ENCODE data around the gene GPR183.

The GPR183 gene

DNA sequence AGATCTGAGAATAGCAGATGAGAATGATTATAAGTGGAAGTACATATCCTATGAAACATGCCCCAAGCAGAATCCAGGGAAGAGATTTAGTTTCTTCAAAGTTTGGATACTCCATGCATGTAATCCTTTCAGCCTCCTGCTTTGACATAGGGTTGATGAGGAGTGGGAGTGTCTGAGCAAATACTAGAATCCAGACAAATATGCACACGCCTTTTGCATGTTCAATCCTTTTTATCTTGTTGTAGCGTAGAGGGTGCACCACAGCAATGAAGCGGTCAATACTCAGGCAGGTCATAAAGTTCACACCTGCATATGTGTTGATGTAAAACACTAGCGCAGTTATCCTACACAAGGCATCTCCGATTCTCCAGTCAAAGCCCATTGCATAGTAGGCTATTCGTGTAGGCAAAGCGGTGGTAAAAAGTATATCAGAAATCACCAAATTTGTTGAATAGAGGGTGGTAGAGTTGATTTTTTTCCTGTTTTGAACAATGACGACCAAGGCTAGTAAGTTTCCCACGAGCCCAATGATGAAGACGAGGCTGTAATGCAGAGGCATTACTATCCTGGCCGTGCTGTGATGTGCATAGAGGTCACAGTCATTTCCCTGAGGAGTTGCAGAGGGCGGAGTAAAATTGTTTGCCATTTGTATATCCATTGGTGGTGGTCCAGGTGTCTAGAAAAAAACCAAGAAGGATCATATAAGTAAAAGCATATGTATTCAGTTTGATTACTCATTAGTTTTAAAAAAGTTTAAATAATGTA is 11.5 kb downstream of the GPR183 start:
- DNase-seq (ENCODE audit: low read depth in 2 of 2): no peak

DNA sequence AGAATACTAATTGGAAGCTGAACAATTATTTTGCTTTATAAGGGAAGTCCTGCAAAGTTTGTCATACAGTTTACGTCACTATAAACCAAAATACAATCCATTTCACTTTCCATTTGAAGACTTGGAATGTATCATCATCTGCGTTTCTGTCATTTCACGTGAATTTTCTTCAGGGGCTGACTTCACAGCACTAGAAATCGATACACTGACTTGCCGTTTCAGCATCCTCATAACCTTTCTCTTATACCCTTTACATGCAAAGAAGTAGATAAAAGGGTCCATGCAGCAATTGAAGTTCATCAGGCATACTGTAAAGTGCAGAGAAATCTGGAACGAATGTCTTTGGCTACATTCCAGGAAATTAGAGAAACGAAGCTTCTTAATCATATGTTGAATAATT is 12.2 kb downstream of the GPR183 start:
- DNase-seq (ENCODE audit: low read depth in 2 of 2): no peak

- DNase-seq (ENCODE audit: low read depth in 2 of 2): no peak
These were observed 13.0 kb downstream of the GPR183 start for GRCh38 chr13:99294198-99294597.

DNA sequence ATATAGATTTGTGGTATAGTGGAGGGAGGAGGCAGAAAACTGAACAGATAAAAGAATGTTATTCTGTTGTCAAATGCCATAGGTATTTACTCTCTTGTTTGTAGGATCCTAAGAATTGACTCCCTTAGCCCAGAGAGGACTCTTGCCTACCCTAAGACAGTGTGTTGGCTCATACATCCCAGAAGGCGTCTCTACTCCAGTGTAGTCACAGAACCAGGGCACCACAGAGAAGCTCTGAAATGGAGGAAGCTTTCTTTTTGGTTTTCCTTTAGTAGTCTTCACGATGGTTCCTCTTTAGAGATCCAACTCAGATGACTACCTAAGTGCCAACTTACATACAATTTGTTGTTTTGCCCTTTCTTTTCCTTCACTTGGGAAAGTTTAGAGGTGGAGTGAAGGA is 14.0 kb downstream of the GPR183 start:
- DNase-seq (ENCODE audit: low read depth in 2 of 2): no peak

- no peak for DNase-seq (ENCODE audit: low read depth in 2 of 2)
These were observed 16.3 kb downstream of the GPR183 start for GRCh38 chr13:99290894-99291293.

GRCh38 chr13:99289674-99290337 is 17.4 kb downstream of the GPR183 start:
- no peak for DNase-seq (ENCODE audit: low read depth in 2 of 2)

- DNase-seq (ENCODE audit: low read depth in 2 of 2): no peak
These were observed 17.9 kb downstream of the GPR183 start for GRCh38 chr13:99289271-99289670.

DNA sequence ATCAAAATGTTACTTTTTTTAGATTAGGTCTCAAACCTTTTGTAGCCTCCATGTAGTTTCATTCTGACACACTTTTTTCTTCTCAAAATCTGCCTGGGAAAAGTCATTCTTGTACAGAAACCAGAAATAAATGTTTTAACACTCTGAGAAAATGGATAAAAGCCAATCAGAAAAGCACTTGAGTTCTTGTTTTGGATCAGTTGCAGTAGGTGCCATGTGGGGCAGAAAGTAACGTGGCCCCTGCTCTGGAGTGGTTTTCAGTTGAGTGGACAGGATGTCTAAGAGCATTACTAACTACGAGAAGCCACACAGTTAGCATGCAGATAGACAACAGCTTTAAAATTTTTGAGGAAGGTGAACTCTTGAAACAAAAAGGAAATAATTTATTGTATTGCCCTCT is 19.1 kb downstream of the GPR183 start:
- peak in 1 of 2 experiments; percentile 54 for DNase-seq (ENCODE audit: low read depth in 2 of 2)

GRCh38 chr13:99287551-99287950 is 19.6 kb downstream of the GPR183 start:
- DNase-seq (ENCODE audit: low read depth in 2 of 2): no peak

DNA sequence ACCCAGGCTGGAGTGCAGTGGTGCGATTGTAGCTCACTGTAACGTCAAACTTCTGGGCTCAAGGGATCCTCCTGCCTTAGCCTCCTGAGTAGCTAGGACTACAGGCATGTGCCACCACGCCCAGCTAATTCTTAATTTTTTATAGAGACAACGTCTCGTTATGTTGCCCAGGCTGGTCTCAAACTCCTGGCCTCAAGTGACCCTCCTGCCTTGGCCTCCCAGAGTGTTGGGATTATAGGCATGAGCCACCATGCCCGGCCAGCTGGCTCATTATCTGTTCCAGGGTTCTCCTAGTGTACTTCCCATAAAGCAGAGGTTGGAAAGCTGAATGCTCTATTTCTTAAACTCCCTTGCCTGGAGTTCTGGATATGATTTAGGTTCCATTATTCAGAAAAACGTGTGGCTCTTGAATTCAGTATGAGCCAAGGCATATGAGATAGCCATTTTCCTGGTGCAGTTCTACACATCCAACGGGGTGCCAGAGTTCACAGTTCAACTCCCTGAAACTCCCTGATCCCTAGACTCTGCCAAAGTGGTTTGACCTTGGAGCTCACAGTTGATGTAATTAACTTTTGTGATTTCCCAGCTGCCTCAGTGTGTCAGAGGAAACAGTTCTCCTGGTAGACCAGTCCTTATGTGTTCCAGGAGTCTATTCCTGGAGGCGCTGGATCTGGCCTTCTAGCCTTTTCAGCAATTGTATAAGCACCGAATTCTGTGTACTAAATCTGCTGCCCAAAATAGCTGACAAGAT is 21.6 kb downstream of the GPR183 start:
- DNase-seq (ENCODE audit: low read depth in 2 of 2): no peak

- no peak for DNase-seq (ENCODE audit: low read depth in 2 of 2)
These were observed 24.7 kb downstream of the GPR183 start for GRCh38 chr13:99282264-99283231.

GRCh38 chr13:99281811-99282263 is 25.4 kb downstream of the GPR183 start:
- DNase-seq (ENCODE audit: low read depth in 2 of 2): no peak

DNA sequence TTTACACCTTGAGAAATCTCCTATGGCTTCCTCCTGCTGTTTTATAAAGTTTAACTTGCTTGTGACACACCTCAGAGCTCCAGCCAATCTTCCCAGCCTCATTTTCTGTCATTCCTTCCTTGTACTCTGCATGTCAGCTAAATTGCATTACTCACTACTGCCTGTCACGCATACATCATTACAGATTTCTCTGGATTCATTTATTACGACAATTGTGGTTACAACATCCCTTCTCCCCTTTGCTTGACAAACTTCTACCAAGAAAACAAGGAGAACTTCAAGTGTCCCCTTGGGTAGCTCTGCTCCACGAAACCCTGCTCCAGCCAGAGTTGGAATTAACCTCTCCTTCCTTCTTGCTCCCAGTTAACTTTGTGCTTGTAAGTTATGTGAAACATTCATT is 27.0 kb downstream of the GPR183 start:
- no peak for DNase-seq (ENCODE audit: low read depth in 2 of 2)

GRCh38 chr13:99279637-99280036 is 27.6 kb downstream of the GPR183 start:
- no peak for DNase-seq (ENCODE audit: low read depth in 2 of 2)

- DNase-seq (ENCODE audit: low read depth in 2 of 2): no peak
These were observed 28.4 kb downstream of the GPR183 start for GRCh38 chr13:99278843-99279242.

GRCh38 chr13:99278200-99278599 is 29.0 kb downstream of the GPR183 start:
- no peak for DNase-seq (ENCODE audit: low read depth in 2 of 2)

GRCh38 chr13:99277629-99278028 is 29.6 kb downstream of the GPR183 start:
- no peak for DNase-seq (ENCODE audit: low read depth in 2 of 2)

GRCh38 chr13:99276706-99277105 is 30.5 kb downstream of the GPR183 start:
- DNase-seq (ENCODE audit: low read depth in 2 of 2): no peak

- DNase-seq (ENCODE audit: low read depth in 2 of 2): no peak
These were observed 32.1 kb downstream of the GPR183 start for GRCh38 chr13:99275093-99275469.

- DNase-seq (ENCODE audit: low read depth in 2 of 2): no peak
These were observed 34.1 kb downstream of the GPR183 start for GRCh38 chr13:99273128-99273527.

GRCh38 chr13:99272481-99272880 is 34.7 kb downstream of the GPR183 start:
- DNase-seq (ENCODE audit: low read depth in 2 of 2): no peak

- no peak for DNase-seq (ENCODE audit: low read depth in 2 of 2)
These were observed 36.0 kb downstream of the GPR183 start for GRCh38 chr13:99271249-99271648.
